ENCODE measurements around the gene ADARB2.

ADARB2 gene

DNA sequence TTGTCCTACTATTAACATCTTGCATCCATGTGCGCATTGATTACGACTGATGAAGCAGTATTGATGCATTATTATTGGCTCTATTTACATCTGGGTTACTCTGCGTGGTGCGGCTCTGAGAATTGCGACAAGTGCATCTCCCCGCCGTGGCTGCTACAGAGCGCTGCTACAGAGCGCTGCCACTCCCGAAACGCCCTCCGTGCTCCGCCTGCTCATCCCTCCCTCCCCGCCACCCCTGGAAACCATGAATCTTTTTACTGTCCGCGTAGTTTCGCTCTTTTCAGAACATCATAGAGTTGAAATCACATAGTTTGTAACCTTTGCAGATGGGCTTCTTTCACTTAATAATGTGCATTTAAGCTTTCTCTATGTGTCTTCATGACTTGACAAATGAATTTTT lies 74.1 kb downstream of the ADARB2 start:
- no peak for DNase-seq (ENCODE audit: low read depth in 2 of 2)

DNA sequence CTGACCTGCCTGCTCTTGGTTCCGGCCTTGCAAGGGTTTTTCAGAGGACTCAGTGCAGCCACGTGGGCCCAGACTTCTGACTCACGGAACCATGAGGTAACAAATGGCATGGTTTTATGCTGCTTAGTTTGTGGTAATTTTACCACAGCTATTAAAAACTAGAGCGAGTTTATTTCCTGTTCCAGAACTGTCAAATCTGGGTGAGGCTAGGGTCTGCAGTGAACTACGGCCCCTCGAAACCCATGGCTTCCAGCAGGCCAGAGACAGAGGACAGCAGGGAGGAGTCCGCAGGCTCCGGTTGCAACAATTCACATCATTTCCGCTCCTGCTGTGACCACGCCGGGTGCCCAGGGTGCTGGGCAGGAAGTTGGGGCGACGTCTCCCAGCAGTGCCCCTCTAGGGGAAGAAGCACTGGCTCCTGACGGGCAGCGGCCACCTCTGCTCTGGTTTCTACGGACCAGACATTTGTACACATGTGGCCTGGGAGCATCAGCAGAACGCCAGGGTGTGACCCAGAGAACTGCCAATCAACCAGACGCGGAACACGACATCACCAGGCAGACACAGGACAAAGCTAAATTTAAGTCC lies 74.8 kb downstream of the ADARB2 start:
- DNase-seq (ENCODE audit: low read depth in 2 of 2), result no peak

DNA sequence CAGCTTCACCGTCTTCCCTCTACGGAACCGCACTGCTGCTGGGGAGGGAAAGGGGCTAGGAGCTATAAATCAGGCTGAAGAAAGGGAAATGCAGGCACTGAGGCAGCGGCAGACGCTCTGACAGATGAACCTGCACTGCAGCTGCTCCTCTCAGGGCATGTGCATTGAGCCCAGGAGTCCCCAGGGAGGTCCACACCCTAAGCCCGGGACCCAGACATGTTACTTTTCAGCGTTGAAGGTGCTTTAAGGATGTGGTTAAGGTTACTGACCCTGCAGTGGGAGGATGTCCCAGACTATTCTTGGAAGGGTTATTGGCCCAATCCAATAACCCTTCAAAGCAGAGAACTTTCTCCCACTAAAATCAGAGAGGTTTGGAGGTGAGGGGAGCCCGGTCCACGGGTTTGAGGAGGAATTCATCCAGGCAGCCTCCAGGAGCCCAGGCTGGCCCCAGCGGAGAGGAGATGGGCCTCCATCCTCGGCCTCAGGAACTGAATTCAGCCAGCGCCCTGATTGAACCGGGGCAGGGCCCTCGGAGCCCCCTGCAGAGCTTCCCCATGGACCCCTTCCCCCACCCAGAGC lies 75.4 kb downstream of the ADARB2 start:
- DNase-seq (ENCODE audit: low read depth in 2 of 2), result no peak

DNA sequence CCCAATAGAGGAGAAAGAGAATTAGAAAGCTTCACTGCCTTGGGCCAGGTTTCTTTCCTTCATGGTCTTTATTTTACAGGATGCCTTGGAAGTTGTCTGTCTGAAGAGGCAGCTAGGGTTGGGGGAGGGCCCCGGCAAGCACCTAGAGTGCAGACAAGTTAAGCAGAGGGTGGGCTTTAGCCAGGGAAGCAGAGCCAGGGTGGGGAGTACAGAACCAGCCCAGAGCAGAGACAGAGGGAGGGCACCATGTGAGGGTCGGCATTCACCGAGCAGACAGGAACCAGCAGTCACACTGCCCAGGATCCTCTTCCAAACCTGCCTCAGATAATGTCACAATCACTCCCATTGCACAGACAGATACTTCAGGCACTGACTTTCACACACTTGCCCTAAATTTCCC lies 75.9 kb downstream of the ADARB2 start:
- DNase-seq (ENCODE audit: low read depth in 2 of 2), result no peak

DNA sequence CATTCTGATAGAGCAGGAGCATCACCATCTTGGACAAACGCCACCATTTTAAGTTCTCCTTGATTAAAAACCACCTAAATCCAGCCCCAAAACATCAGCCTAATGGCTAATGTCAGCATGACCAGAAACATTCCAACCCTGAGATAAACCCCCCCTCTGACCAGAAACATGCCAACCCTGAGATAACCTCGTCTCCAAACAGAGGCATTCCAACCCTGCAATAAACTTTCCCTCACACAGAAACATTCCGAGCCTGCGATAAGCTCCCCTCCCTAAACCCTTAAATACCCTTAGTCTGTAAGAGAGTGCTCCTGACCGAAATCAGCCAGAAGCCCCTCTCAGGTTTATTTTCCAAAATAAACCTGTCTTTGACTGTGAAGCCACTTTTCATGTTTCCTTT lies 76.5 kb downstream of the ADARB2 start:
- DNase-seq (ENCODE audit: low read depth in 2 of 2), result no peak

DNA sequence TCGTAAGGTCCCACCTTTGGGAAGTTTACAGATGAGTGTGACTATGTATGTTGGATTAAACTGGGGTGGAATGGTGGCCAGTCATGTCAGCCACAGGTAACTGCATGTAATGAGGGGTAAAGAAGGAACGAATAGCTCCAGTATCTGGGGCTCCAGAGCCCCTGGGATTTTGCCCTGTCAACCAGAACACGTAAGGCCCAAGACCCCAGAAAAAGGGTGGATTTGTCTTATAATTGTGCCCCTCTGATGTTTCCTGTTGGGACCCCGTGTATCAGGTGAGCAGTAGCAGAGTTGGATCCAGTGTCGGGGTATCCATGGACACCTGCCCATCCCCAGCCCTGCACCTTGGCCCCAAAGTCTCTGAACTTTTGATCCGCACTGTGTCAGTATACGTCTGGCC lies 76.9 kb downstream of the ADARB2 start:
- no peak for DNase-seq (ENCODE audit: low read depth in 2 of 2)

DNA sequence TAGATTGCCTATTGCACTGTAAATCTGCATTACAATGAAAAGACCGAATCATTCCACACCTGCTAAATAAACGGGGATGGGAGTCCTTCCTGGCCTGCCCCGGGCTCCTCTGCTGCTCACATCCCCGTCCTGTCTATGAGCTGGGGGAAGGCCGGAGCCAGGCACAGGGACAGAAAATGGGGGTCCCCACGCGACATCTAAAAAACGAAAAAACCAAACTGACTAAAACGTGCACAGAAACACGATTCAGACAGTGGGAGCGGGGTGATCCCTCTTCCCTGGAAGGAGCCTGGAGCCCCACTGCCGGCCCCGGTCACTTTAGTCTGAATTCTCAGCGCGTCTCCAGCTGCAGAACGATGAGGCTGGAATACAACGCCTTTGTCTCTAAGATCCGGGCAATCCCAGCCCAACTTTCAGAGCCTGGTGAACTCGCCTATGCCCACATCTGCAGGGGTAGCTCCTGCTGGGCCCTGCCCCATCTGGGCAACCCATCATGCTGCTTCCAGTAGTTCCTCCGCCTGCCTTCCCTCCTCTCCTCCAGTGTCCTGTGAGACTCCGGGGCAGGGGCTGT lies 78.0 kb downstream of the ADARB2 start:
- no peak for DNase-seq (ENCODE audit: low read depth in 2 of 2)

DNA sequence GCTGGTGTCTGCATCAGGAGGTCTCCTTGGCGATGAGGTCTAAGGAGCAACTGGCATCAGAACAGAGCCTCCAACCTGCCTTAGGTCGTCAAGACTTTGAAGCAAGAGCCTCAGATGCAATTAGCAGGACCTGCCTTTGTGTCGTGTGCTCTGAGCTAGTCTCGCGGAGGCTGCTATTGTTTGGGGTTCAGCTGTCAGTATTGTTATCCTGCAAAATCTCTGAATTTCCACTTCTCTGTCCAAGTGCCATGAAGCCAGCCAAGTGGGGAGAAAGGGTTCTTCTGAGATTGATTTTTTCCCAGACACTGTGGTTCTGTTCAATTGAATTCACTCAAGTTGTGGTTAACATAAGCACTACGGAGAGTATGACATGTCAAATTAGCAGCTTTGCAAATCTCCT lies 78.7 kb downstream of the ADARB2 start:
- no peak for DNase-seq (ENCODE audit: low read depth in 2 of 2)

DNA sequence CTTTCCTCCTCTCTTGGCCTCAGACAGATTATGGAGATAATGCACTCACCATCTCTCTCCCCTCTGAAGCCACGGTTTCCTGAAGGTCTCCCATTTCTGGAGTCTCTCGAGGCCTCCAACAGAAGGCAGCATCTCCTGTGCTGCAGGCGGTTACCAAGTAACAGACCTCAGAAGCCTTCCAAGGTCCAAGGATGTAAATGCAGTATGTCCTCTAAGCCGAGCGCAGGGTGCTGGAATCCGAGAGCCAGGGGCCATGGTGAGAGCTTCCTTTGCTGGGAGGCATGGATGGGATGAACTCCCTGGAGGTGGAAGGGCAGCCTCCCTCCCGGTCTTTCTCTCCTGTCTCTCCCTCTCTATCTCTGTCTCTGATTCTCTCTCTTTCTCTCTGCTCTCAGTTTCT lies 79.8 kb downstream of the ADARB2 start:
- DNase-seq (ENCODE audit: low read depth in 2 of 2), result no peak

DNA sequence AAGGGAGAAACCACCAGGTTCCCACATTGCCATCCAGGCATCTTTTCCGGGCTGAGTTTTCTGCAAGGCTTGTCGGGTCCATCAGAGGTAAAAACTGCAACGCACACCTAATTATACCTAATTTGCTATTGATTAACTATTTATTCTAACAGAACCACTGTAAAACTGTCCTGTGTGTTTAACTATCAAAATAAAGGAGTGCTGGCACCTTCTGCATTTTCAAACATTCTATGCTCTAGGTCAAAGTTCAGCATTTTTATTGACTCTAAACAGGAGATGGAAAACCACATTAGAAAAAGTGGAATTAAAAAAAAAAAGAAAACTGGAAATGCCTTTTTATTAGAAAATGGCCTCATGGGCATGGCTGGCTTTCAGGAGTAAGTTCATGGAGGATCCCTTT lies 82.0 kb downstream of the ADARB2 start:
- DNase-seq (ENCODE audit: low read depth in 2 of 2), result no peak

DNA sequence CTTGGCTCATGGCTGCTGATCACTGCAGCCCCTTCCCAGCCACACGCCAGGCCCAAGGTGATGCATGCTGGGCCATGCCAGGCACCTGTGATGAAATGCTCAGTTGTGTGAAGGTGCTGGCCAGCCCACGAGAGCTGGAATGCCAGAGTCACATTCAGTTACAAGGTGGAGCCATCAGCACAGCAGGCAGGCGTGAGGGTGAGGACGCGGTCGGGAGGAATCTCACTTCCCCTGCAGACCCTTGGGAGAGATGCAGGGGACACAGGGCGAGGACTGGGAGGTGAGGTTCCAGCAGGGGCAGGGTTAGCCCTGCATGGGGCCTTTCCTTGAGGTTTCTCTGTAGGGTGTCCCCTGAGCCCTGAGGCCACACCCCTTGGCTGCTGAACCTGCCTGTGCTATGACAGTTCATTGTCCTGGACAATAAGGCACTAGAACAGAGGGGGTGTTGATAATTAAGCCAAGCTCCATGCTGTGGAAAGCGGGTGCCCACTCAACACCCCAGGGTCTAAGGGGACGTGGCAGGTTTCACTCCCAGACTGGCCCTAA lies 82.4 kb downstream of the ADARB2 start:
- DNase-seq (ENCODE audit: low read depth in 2 of 2), result no peak

DNA sequence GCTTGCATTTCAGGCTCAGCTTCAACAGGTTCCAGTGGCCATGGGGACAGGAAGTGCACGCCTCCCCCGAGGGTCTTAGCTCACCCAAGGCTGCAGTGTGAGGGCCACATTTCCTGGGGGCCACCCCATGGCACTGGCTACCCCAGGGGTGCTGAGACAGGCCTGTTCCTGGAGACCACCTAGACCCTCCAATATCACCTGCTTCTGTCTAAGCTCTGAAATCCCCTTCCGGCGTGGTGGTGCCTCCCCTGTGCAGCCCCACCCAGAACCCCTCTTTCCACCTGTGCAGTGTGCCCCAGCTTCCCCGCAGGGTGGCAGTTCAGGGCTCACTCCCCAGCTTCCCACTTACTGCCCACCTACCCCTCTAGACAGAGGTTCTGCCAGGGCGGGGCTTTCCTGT lies 83.1 kb downstream of the ADARB2 start:
- DNase-seq (ENCODE audit: low read depth in 2 of 2), result no peak

DNA sequence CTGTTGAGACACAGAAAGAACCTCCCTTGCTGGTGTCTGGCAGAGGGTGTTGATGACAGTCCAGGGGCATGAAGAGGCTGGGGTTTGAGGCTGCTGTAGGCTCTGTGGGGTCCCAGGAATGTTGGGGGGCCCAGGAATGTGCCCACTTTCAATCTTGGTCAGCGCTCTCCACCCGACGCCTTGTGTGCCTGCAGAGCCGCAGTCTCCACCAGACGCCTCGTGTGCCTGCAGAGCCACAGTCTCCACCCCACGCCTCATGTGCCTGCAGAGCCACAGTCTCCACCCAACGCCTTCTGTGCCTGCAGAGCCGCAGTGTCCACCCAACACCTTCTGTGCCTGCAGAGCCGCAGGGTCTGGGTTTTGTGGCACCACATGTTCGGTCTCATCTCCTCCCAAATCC lies 84.0 kb downstream of the ADARB2 start:
- DNase-seq (ENCODE audit: low read depth in 2 of 2), result no peak

DNA sequence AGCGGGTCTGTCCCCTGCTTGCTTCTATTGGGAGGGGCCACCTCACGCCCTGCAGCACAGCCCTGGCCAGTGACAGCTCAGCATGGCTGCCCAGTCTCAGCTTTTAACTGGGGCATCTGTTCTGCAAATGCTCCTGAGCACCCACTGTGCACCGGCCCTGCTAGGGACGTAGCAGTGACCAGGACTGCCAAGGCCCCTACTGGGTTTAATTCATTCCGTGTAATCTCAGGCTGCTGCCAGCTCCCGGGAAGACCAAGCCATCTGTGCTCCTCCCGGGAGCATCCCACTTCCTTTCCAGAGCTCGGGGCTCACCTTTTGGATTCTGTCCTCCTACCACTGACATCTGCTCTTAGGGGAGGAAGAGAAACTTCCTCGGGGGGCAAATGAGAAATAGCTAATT lies 85.2 kb downstream of the ADARB2 start:
- no peak for DNase-seq (ENCODE audit: low read depth in 2 of 2)

DNA sequence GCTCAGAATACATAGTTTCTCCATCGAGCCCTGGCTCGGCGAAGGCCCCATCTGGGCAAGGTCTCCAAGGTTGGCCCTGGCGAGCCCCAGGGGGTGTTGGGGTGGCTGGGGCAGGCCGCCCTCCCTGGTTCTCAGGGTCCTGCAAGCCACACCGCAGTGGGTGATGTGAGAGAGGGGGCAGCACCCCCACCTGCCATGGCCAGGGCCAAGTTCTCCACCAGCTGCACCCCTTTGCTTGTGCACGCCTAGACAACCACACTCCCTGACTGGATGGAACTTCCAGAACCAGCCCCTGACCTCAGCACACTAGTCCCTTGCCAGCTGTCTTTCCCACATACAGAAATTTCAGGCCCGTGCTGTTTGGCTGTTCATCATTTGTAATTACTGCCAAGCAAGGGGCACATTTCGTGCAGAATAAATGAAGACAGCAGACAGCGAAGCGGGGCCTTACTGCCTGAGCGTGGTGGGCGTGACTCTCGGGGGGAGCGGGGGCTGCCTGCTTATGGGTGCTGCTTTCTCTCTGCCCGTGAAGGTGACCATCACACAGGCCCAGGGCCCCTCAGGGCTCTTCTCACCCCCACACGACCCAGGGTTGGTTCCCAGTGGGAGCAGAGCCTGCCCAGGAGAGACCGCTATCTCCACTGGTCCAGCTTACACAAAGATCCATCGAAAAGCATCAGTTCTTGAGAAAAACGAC lies 85.9 kb downstream of the ADARB2 start:
- DNase-seq (ENCODE audit: low read depth in 2 of 2), result no peak

DNA sequence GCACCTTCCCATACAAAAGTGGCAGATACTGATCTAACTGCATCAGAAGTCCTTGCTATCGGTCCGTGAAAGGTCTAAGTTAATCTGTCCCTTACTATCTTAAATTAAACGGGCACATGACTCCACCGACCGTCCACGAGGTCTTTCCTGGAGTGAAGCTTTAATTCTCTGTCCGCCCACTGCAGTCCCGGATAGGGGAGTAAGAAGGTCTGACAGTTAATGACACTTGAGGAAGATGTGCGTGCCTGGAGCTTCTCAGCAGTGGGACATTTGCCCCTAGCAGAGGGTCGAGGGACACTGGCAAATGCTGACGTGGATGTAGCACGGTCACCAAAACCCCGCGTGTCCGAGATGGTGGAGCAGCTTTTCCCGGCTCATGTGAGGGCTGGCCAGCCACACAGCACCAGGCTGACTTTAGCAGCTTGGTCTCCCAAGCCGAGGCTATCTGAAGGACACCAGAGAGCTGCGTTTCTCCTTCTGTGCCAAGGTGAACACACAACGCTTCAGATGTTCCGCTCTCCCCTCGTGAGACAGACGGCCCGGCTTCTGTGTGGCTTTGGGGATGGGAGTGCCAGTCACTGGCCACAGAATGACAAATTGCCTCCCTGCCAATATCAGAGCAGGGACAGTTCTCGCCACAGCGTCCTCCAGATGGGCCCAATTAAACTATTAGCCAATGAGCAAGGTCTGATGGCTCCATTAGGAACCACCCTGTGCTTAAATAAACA lies 86.6 kb downstream of the ADARB2 start:
- DNase-seq (ENCODE audit: low read depth in 2 of 2), result no peak

DNA sequence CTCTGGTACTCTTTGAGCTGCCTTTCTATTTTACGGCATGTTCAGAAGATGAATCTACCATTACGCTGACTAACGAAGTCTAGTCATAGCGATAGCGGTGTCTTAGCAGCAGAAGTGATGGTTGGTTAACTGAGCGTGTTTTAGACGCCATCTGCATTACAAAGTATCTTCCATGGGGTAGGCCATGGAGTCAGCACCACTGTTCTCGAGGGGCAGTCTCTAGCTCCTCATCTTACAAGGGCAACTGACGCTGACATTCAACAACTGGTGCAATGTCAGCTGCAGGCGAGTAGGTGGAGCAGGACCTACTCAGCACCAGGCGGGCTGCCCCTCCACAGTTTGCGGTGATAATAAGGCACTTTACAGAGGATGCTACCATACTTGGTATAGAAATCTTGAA lies 88.7 kb downstream of the ADARB2 start:
- no peak for DNase-seq (ENCODE audit: low read depth in 2 of 2)

DNA sequence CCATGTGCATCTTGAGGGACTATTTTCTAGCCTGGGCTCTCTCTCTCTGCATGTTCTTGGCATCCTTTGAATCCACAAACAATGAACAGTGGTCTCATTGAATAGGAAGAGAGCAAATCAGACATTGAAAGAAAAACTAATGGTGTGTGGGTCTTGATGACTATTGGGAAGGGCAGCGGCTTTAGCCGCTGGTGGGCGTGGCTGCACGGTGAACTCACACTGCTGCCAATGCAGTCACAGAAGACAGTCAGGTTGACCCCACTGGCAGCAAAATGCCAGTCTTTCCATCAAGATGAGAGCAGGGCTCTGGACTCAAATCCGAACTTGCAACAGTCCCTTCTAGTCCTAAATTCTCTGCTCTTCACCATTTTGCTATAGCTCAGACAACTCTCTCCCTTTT lies 91.0 kb downstream of the ADARB2 start:
- no peak for DNase-seq (ENCODE audit: low read depth in 2 of 2)

DNA sequence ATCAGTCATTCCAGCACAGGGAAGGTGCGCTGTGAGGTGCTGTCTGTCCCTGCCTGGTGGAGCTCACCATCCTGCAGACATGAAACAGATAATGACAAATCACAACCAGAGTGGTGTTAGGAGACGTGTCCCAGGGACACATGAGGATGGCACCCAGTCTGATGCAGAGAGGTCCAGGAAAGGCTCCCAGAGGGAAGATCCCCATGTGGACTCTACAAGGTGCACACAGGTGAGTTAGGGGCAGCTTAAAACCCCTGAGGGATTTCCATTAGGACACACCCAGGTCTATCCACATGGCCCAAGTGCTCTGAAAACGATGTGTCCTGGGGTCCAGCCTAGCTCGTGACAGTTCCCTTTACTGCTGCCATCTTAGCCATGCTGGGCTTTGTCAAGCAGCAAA lies 91.4 kb downstream of the ADARB2 start:
- no peak for DNase-seq (ENCODE audit: low read depth in 2 of 2)

DNA sequence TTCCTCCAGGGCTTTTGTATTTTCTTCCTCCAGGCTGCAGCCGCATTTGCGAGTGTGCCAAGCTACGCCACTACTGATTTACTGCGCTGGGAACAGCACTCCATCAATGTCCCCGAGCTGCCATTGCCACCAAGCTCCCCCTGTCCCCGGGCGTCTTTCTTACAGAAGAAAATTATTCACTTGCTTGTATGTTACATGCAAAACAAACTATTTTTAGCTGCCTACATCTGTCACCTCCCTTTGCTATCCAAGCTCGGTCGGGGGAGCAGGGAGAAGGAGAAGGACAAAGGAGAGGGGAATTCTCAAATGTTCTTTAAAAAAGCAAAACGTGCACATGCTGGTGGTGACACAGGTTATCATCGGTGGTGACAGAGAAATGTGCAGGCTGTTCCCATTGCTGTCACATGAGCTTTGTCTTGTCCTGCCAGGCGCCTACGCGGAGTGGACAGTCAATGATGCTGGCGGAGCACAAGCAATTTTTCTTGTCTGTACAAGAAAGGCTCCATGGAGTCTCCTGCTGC lies 93.1 kb downstream of the ADARB2 start:
- DNase-seq (ENCODE audit: low read depth in 2 of 2), result no peak

DNA sequence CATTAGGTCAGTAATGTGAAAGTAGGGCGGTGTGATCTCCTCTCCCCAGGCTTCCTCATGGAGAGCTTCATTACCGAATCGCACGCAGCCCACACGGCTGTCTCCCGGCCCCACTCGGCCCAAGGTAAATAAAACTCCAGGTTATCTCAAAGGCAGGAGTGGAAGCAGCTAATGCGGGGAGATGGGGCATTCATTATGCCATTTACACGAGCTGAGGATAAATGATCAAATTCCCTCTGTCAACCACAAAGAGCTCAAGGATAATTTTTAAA lies 93.5 kb downstream of the ADARB2 start:
- no peak for DNase-seq (ENCODE audit: low read depth in 2 of 2)

DNA sequence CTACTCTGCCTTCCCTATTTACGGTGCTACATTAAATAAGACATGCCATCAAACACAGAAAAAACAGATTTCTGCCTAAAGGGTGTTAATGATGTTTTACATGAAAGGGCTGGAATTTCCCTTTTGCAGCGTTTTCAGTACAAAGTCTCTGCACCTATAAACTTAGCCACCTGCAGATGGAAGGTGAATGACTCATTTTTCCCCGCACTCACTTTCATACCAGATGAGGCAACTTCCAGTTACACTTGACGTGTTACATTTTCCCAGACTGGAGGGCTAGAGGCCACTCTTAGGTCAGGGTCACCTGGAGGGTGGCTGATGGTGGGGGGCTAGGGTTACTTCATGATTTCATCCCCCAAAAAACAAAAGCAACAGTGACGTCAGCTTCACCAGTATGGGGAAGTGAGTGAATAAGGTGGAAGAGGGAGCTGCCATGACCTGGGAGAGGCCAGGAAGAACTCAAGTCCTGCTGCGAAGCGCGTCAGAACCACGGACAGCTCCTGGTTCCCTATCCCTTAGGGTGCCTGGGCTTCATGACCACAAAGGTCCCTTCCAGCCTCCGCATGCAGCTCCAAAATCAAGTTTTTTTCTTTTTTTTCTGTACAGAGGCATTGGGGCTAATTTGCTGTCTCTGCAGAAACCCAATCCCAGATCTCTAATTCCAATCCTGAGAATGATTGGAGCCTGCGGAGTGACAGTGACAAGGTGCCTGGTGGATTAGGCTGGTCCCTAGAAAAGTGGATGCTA lies 94.0 kb downstream of the ADARB2 start:
- DNase-seq (ENCODE audit: low read depth in 2 of 2), result peak in 1 of 2 experiments; percentile 8
